ENCODE data around the gene CNGA3. TPM values are rescaled to one million over a fixed set of nuclear protein-coding genes. Genes with fewer than 3 reads are reported as not detected.

The CNGA3 gene
- polyA plus RNA-seq, 4 donors, result 0.22 to 1.5 (median 0.30) TPM; not detected in 1

DNA sequence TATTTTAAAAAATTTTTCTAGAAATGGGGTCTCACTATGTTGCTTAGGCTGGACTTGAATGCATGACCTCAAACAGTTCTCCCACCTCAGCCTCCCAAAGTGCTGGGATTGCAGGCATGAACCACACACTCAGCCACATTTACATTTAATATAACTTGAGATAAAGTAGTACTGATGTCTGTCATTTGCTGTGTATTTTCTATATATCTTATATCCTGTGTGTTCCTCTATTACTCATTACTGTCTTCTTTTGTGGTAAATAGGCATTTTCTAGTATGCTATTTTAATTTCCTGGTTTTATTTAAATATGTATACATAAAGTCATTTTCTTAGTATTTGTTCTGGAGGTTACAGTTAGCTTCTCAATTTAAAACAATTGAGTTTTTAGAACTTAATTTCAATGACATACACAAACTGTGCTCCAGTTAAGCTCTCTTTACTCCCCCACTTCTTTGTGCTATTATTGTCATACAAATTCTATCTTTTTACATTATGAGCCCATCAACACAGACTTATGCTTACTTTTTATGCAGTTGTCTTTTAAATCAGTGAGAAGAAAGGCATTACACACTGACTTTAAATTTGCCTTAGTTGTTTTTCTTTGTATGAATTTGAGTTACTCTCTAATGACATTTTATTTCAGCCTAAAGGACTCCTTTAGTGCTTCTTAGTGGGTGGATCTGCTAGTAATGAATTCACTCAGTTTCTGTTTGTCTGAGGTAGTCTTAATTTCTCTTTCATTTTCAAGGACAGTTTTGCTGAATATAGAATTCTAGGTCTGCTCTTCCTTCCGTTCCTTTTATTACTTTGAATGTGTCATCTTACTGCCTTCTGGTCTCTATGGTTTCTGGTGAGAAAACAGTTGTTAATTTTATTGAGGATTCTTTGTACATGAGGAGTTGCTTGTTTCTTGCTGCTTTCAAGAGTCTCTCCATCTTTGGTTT, 92.2 kb downstream of the CNGA3 start:
- Histone ChIP-seq H3K36me3 (ENCODE audit: control insufficient read depth in 3 of 3, insufficient read depth in 2 of 3, low read depth in 1 of 3, low read length in 3 of 3) (no peaks in the 10 kb centered on the region), H3K27ac (ENCODE audit: low read depth in 1 of 3, low read length in 2 of 3) (no peak overlapping the region), H3K27me3 (ENCODE audit: control insufficient read depth in 3 of 3, insufficient read depth in 3 of 3, low read length in 3 of 3) (no peaks in the 10 kb centered on the region), H3K9me3 (ENCODE audit: control insufficient read depth in 2 of 2, insufficient read depth in 1 of 2, low read depth in 1 of 2, low read length in 1 of 2) (peaks cover 0 to 21% of the 10 kb centered on the region in 2 donors), H3K4me1 (ENCODE audit: control insufficient read depth in 3 of 3, insufficient read depth in 2 of 3, low read depth in 1 of 3, low read length in 2 of 3) (peaks cover 0 to 8% (median 0%) of the 10 kb centered on the region in 3 donors), H3K4me3 (ENCODE audit: low read depth in 1 of 3, low read length in 3 of 3) (no peak overlapping the region)
- DNase-seq (no peak), FAIRE-seq (no peak)
- 50 to 82% (median 60%) methylated on average over 1 of the region's 1 CpG for WGBS, 3 donors

DNA sequence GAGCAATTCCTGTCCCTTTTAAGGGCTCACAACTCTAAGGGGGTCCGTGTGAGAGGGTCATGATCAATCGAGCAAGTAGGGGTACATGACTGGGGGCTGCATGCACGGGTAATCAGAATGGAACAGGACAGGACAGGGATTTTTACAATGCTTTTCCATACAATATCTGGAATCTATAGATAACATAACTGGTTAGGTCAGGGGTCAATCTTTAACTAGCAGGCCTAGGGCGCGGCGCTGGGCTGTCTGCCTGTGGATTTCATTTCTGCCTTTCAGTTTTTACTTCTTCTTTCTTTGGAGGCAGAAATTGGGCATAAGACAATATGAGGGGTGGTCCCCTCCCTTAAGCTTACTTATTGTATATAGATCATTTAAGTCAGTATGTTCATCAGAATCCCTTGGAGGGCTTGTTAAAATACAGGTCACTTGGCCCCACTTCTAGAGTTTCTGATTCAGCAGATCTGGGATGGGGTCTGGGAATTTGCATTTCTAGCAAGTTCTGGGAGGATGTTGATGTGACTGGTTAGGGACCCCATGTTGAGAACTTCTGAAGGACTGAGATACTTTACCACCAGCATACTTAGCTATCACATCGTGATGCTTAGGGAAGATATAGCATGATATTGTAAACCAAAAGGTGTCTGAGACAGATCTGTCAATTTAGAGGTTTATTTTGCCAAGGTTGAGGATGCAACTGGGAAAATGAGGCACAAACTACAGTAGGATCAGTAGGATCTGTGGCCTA, 95.6 kb downstream of the CNGA3 start:
- WGBS, 3 donors, result 19 to 61% (median 39%) methylated on average over 7 of the region's 7 CpGs
- no peaks in the 10 kb centered on the region for H3K36me3 ChIP-seq (ENCODE audit: control insufficient read depth in 3 of 3, insufficient read depth in 2 of 3, low read depth in 1 of 3, low read length in 3 of 3)
- H3K4me3 ChIP-seq (ENCODE audit: low read depth in 1 of 3, low read length in 3 of 3), result no peak overlapping the region
- H3K4me1 ChIP-seq (ENCODE audit: control insufficient read depth in 3 of 3, insufficient read depth in 2 of 3, low read depth in 1 of 3, low read length in 2 of 3), result peaks cover 0 to 16% (median 3%) of the 10 kb centered on the region in 3 donors
- H3K9me3 ChIP-seq (ENCODE audit: control insufficient read depth in 2 of 2, insufficient read depth in 1 of 2, low read depth in 1 of 2, low read length in 1 of 2), result peaks cover 0 to 4% of the 10 kb centered on the region in 2 donors
- FAIRE-seq (no peak), DNase-seq (peak; percentile 41 to 50)
- no peak overlapping the region for H3K27ac ChIP-seq (ENCODE audit: low read depth in 1 of 3, low read length in 2 of 3)
- no peaks in the 10 kb centered on the region for H3K27me3 ChIP-seq (ENCODE audit: control insufficient read depth in 3 of 3, insufficient read depth in 3 of 3, low read length in 3 of 3)

DNA sequence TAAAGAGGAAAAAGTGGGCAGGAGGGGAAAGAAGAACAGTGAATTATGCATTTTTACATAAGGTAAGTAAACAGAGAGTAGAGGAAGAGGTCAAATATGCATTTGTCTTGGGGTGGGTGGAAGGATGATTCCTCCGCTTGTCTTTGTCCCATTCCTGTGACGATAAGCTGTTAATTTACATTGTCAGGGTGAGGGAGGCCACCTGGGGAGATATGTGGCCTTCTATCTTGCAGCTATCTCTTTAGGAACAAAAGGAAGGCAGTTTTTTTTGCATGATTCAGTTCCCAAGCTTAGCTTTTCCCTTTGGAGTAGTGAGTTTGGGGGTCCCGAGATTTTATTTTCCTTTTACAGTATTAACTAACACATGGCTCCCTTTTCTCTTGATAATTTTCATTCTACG, 96.2 kb downstream of the CNGA3 start:
- peaks cover 0 to 16% (median 3%) of the 10 kb centered on the region in 3 donors for H3K4me1 ChIP-seq (ENCODE audit: control insufficient read depth in 3 of 3, insufficient read depth in 2 of 3, low read depth in 1 of 3, low read length in 2 of 3)
- H3K9me3 ChIP-seq (ENCODE audit: control insufficient read depth in 2 of 2, insufficient read depth in 1 of 2, low read depth in 1 of 2, low read length in 1 of 2), result peaks cover 0 to 3% of the 10 kb centered on the region in 2 donors
- 49 to 67% (median 63%) methylated on average over 4 of the region's 4 CpGs for WGBS, 3 donors
- DNase-seq, result no peak
- H3K27ac ChIP-seq (ENCODE audit: low read depth in 1 of 3, low read length in 2 of 3), result no peak overlapping the region
- no peaks in the 10 kb centered on the region for H3K36me3 ChIP-seq (ENCODE audit: control insufficient read depth in 3 of 3, insufficient read depth in 2 of 3, low read depth in 1 of 3, low read length in 3 of 3)
- no peak for FAIRE-seq
- no peaks in the 10 kb centered on the region for H3K27me3 ChIP-seq (ENCODE audit: control insufficient read depth in 3 of 3, insufficient read depth in 3 of 3, low read length in 3 of 3)
- H3K4me3 ChIP-seq (ENCODE audit: low read depth in 1 of 3, low read length in 3 of 3), result no peak overlapping the region

DNA sequence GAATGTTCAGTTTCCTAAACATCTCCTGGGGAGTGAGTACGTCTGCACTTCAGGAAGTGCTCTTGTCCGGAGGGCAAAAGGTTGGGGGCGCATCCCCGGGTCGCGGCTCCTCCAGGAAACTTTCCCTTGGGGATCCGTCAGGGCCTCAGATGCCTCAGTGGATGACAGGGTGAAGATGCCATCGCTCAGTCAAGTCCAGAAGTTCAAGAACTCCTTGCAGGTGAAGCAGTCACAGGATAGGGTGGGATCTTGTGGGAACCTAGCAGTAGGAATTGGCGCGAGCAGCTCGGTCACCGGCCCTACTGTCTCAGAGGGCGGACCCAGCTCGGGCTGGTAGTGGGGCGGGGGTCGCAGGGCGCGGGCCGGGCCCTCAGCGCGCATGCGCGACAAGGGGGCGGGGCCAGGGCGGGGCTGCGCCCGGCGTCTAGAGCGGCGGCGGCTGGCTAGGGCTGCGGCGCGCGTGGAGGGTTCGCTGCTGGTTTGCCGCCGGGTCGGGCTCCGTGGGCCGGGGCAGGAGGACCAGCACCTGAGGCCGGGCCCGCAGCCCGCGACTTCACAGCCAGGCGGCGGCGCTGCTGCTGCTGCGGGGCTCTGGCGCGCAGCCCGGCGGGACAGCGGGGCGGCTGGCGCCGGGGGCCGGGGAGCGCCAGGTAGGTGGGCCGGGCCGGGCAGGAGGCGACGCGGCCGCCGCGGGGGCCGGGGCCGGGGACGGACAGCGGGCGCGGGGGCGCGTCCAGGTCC, 98.3 kb downstream of the CNGA3 start, which contains the start of gene INPP4A:
INPP4A (plus strand) TSS at position 423 of the 741 bp plus-strand sequence. CDS start 75,191 bp downstream, outside the sequence.
- Histone ChIP-seq H3K27me3 (ENCODE audit: control insufficient read depth in 3 of 3, insufficient read depth in 3 of 3, low read length in 3 of 3) (no peaks in the 10 kb centered on the region), H3K27ac (ENCODE audit: low read depth in 1 of 3, low read length in 2 of 3) (peak within 1 kb of the TSS; percentile 8 to 75 (median 72)), H3K4me3 (ENCODE audit: low read depth in 1 of 3, low read length in 3 of 3) (peak within 1 kb of the TSS; percentile 56 to 97 (median 91)), H3K9me3 (ENCODE audit: control insufficient read depth in 2 of 2, insufficient read depth in 1 of 2, low read depth in 1 of 2, low read length in 1 of 2) (no peaks in the 10 kb centered on the region), H3K36me3 (ENCODE audit: control insufficient read depth in 3 of 3, insufficient read depth in 2 of 3, low read depth in 1 of 3, low read length in 3 of 3) (no peaks in the 10 kb centered on the region), H3K4me1 (ENCODE audit: control insufficient read depth in 3 of 3, insufficient read depth in 2 of 3, low read depth in 1 of 3, low read length in 2 of 3) (peaks cover 0 to 16% (median 8%) of the 10 kb centered on the region in 3 donors)
- DNase-seq (peak; percentile 71 to 89), FAIRE-seq (no peak)
- WGBS, 3 donors, result 0 to 1% (median 0%) methylated on average over 30 to 75 of the region's 75 CpGs

DNA sequence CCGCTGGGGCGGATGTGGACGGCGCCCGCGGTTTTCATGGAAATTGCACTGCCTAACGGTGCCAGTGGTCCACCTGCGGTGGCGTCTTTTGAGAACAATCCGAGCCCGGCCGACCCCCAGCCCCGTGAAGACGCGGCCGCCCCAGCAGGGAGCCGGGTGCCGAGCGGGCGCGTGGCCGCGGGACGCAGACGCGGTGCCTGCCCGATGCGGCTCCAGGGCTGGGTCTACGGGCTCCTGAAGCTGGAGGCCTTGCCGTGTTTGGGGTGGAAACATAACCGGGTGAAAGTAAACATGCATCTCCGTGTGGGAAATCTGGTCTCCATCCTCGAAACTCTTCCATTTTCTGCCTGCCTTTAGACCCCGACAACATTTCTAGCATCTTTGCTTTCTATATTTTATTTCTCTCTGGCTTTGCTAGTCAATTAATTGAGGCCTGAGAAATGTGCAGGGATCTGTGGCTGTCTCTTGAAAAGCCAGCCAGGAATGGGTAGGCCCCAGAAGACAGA, 99.0 kb downstream of the CNGA3 start:
- 0 to 1% (median 0%) methylated on average over 28 to 34 of the region's 34 CpGs for WGBS, 3 donors
- Histone ChIP-seq H3K4me1 (ENCODE audit: control insufficient read depth in 3 of 3, insufficient read depth in 2 of 3, low read depth in 1 of 3, low read length in 2 of 3) (peaks cover 0 to 16% (median 8%) of the 10 kb centered on the region in 3 donors), H3K36me3 (ENCODE audit: control insufficient read depth in 3 of 3, insufficient read depth in 2 of 3, low read depth in 1 of 3, low read length in 3 of 3) (no peaks in the 10 kb centered on the region), H3K9me3 (ENCODE audit: control insufficient read depth in 2 of 2, insufficient read depth in 1 of 2, low read depth in 1 of 2, low read length in 1 of 2) (no peaks in the 10 kb centered on the region), H3K27me3 (ENCODE audit: control insufficient read depth in 3 of 3, insufficient read depth in 3 of 3, low read length in 3 of 3) (no peaks in the 10 kb centered on the region), H3K27ac (ENCODE audit: low read depth in 1 of 3, low read length in 2 of 3) (peak overlapping the region; percentile 2 to 75 (median 72)), H3K4me3 (ENCODE audit: low read depth in 1 of 3, low read length in 3 of 3) (peak overlapping the region; percentile 39 to 97 (median 91))
- no peak for FAIRE-seq
- peak in 1 of 2 donors; percentile 32 for DNase-seq

DNA sequence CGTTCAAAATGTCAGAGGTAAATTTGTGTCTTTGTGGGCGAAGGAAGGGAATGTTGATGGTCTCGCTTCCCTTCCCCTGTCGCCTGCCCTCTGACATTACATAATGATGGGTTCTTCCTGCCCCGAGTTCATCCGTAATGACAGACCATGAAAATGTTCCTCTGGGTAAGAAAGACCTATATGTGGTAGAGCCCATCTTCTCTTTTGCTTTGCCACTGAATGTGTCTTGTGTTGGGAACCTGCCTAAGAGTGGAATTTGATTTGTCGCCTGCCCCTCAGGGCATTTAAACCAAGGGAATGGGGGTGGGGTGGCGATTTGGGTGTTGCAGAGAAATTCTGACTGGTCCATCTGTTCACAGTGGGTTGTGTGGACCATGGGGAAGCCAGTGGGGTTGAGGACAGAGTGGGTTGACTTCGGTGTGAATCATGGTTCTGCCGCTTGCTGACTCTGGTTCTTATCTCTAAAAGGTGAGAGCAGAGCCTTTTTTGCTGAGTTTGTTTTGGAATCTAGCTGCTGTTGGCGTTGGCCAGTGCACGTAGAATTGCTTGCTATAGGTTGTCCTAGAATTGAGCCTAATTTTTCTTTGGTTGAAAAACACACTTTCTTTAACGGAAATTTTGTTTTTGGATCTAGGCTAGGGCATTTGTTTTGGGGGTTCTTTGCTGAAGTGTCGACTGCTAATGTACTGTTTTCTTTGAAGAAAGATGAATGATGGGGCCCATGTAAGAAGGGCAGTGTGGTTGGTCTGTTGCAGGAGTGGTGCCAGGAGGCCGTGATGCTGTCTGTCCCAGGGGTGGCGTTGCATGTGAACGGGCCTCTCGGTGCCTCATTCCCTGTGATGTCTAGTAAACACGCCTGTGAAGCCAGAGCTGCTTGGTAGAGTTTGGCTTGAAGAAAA, 99.7 kb downstream of the CNGA3 start:
- 46 to 61% (median 46%) methylated on average over 19 of the region's 19 CpGs for WGBS, 3 donors
- Histone ChIP-seq H3K36me3 (ENCODE audit: control insufficient read depth in 3 of 3, insufficient read depth in 2 of 3, low read depth in 1 of 3, low read length in 3 of 3) (no peaks in the 10 kb centered on the region), H3K27me3 (ENCODE audit: control insufficient read depth in 3 of 3, insufficient read depth in 3 of 3, low read length in 3 of 3) (no peaks in the 10 kb centered on the region), H3K9me3 (ENCODE audit: control insufficient read depth in 2 of 2, insufficient read depth in 1 of 2, low read depth in 1 of 2, low read length in 1 of 2) (no peaks in the 10 kb centered on the region), H3K4me3 (ENCODE audit: low read depth in 1 of 3, low read length in 3 of 3) (peak overlapping the region; percentile 39 to 97 (median 91)), H3K4me1 (ENCODE audit: control insufficient read depth in 3 of 3, insufficient read depth in 2 of 3, low read depth in 1 of 3, low read length in 2 of 3) (peaks cover 0 to 16% (median 8%) of the 10 kb centered on the region in 3 donors), H3K27ac (ENCODE audit: low read depth in 1 of 3, low read length in 2 of 3) (peak overlapping the region; percentile 2 to 75 (median 72))
- FAIRE-seq, result no peak
- DNase-seq, result peak in 1 of 2 donors; percentile 21

DNA sequence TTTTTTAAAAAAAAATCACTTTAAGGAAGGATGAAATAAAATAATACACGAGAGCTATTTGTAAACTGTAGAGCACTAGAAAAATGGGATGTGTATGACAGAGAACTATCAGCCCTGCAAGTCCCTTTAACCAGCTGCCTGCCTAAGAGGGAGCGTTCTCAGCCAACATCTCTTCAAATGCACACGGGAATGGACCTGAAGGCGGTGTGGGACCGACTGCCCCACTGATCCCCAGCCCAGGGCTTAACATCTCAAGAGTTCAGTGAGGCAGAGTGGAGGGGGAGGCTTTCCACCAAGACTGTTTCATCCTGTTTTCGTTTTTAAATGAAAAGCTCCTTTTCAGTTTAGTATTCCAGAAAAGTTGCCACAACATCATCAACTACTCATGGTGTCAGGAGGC, 100.6 kb downstream of the CNGA3 start:
- peak overlapping the region in 1 of 3 donors; percentile 56 for H3K27ac ChIP-seq (ENCODE audit: low read depth in 1 of 3, low read length in 2 of 3)
- WGBS, 3 donors, result 73 to 89% (median 77%) methylated on average over 6 of the region's 6 CpGs
- no peaks in the 10 kb centered on the region for H3K27me3 ChIP-seq (ENCODE audit: control insufficient read depth in 3 of 3, insufficient read depth in 3 of 3, low read length in 3 of 3)
- no peak for FAIRE-seq
- H3K36me3 ChIP-seq (ENCODE audit: control insufficient read depth in 3 of 3, insufficient read depth in 2 of 3, low read depth in 1 of 3, low read length in 3 of 3), result no peaks in the 10 kb centered on the region
- DNase-seq, result no peak
- H3K4me3 ChIP-seq (ENCODE audit: low read depth in 1 of 3, low read length in 3 of 3), result no peak overlapping the region
- H3K9me3 ChIP-seq (ENCODE audit: control insufficient read depth in 2 of 2, insufficient read depth in 1 of 2, low read depth in 1 of 2, low read length in 1 of 2), result no peaks in the 10 kb centered on the region
- peaks cover 0 to 12% (median 8%) of the 10 kb centered on the region in 3 donors for H3K4me1 ChIP-seq (ENCODE audit: control insufficient read depth in 3 of 3, insufficient read depth in 2 of 3, low read depth in 1 of 3, low read length in 2 of 3)

Data from small intestine (tissue), 7 donors.